HPDE6-E6E7 (cell line): Measurements from ENCODE around the gene NKX3-2.

Source experiments
- DNase-seq: peaks from one replicate; pipeline ENCODE4 v3.0.0; 2011; ENCODE audit warnings: missing footprints; ENCODE audit errors: extremely low spot score

The NKX3-2 gene

GRCh38 chr4:13531625-13531998 is 12.7 kb downstream of the NKX3-2 start:
- no peak for DNase-seq

GRCh38 chr4:13530823-13531624 is 13.3 kb downstream of the NKX3-2 start:
- no peak for DNase-seq

DNA sequence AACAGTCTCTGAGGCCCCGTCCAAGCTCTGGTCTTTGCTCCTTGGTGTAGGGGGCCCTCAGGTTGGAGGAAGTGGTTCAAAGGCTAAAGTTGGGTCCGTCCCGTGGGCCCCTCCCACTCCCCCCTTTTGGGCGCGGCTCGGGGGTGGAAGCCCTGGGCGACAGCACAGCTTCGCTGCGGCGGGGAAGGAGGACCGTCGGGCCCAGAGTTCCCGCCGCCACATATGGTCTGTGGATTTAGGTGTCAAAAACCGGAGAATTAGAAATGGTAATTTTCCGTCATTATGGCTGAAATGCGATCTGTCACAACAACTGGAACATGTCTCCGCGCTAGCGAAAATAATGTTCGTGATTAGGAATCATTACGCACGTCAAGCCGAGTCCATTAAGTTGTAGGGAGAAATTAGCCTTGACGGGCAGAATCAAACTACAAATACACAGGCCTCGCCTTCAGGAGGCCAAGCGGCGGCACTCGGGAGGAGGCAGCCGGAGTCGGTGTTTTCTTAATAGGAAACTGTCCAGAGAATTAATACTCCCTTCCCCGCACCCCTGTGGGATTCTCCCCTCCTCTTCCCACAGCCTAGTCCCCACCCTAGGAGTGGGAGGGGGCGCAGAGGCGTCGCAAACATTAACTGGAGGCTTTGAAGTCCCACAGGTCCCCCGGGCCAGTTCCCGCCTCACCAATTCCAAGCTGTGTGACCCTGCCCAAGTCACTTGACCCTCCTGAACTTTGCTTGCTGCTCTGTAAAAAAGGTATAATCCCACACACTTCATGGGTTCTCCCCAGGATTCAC is 15.0 kb downstream of the NKX3-2 start:
- no peak for DNase-seq

DNA sequence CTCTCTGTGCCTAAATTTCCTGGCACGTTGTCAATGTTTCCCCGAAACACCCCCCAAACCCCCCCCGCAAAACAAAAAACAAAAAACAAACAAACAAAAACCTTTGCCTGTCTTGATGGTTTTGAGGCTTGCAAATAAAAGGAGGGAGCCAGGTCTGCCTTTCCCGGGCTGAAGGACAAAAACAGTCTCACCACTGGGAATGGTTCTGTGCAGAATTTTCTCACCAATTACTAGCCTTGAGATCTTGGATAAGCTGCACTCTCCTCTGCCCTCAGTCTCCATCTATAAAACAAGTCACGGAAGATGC is 15.5 kb downstream of the NKX3-2 start:
- DNase-seq = no peak

- no peak for DNase-seq
These were observed 16.1 kb downstream of the NKX3-2 start for GRCh38 chr4:13527981-13528820.

DNA sequence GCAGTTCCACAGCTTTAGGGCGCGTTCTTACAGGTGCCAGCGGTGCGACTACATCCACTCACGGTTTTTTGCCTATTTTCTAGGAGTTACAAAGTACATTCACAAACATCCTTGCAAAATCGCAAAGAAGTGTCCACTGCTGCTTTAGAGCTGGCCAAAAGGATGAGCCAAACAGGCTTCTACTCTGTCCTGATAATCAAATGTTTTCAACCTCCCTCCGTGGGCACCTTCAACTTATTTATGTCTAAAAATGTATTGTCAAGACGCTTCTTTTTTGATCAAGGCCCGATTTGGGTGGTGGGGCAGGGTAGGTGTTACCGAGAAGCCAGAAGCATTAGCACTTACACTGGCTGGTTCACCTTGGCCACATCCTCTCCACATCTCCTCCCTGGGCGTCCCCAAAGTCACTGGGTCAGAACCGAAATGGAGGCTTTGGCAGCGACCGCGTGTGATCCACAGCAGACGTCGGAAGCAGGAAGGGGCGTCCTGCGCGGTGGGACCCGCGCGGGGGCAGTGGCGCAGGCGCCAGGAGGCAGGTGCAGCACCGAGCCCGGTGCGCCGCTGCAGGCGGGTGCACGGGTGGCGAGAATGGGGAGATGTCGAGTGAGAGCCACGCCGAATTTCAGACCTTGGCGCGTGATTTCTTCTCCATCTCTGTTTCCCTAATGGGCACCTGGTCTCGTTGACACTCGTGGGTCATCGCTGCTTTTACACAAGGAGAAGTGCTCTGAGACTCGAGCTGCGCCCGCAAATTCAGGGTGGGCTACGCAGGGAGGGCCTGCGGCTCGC is 16.9 kb downstream of the NKX3-2 start:
- no peak for DNase-seq

GRCh38 chr4:13526658-13527057 is 17.6 kb downstream of the NKX3-2 start:
- DNase-seq = no peak

GRCh38 chr4:13525606-13526281 is 18.6 kb downstream of the NKX3-2 start:
- no peak for DNase-seq

- no peak for DNase-seq
These were observed 19.6 kb downstream of the NKX3-2 start for GRCh38 chr4:13524504-13525243.

- DNase-seq = no peak
These were observed 20.5 kb downstream of the NKX3-2 start for GRCh38 chr4:13523591-13524503.

- no peak for DNase-seq
These were observed 21.2 kb downstream of the NKX3-2 start for GRCh38 chr4:13523105-13523477.

DNA sequence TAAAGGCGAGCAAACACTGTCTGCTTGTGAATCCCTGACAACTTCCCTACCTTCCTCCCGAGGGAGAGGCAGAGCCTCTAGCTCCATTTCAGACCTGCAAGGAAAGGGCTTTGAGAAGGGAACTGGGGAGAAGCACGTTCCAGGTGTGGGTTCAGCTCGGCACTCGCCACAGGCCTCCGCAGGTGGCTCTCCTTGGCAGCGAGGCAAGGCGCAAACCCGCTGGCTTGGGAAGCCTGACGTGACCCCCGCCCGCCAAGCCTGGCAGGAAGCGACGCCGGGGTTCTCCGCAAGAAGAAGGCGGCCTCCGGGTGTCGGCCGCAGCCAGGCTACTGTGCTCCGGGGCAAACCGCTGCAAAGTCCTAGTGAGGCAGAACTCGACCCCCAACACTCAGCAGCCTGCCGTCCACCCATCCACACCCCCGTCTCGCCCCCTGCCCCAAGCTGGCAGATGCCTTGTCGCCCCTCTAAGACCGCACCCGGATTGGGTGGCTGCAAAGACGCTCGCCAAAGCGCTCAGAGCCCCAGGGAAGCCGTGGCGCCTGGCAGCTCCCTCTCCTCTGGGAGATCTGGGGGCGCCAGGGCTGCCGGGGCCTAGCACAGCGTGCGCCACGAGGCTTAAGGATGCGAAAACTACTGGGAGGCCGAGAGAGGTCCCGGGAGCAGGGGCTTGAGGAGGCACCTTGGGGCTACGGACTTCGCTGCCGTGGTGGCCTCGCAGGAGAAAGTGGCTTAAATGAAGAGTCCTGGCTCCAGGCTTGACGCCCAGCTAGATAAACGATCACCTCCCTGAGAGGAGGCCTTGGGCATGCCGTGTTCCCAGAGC is 21.8 kb downstream of the NKX3-2 start:
- DNase-seq = no peak

GRCh38 chr4:13521047-13521446 is 23.3 kb downstream of the NKX3-2 start:
- DNase-seq = no peak

DNA sequence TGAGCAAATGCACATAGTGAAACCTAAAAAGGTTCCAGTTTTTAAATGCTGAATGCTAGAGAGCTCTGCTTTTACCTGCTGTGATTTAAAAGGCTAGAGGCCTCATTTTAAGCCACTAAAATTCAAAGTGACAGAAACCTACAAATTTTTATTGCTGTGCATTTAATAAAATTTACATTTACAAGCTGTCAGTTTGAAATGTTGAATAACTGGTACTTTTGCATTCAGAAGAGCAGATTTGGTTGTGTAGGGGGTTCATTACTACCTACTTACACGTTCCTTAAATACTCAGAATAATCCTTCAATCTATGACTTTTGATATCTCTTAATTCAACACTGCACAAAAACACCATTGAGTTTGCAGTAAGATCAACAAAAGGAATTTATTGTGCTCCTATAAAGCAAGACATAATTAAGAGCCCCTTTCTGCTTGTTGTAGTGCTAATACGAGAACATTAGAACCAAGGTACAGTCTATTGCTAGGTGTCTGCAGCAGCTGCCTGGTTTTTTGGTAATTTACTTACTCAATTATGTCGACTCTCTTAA is 27.9 kb downstream of the NKX3-2 start:
- no peak for DNase-seq

GRCh38 chr4:13515268-13515667 is 29.0 kb downstream of the NKX3-2 start:
- no peak for DNase-seq

GRCh38 chr4:13514722-13515121 is 29.6 kb downstream of the NKX3-2 start:
- DNase-seq = no peak

DNA sequence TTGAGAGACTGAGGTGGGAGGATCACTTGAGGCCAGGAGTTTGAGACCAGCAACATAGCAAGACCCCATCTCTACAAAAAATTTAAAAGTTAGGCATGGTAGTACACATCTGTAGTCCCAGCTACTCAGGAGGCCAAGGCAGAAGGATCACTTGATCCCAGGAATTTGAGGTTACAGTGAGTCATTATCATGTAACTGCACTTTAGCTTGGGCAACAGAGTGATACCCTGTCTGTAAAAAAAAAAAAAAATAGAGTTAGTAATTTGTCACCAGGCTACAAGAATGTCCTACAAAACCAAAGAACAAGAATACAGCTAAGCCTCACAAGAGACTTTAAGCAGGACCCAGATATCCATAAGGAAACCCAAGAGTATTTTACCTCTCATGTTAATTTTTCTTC is 33.2 kb downstream of the NKX3-2 start:
- DNase-seq = no peak

DNA sequence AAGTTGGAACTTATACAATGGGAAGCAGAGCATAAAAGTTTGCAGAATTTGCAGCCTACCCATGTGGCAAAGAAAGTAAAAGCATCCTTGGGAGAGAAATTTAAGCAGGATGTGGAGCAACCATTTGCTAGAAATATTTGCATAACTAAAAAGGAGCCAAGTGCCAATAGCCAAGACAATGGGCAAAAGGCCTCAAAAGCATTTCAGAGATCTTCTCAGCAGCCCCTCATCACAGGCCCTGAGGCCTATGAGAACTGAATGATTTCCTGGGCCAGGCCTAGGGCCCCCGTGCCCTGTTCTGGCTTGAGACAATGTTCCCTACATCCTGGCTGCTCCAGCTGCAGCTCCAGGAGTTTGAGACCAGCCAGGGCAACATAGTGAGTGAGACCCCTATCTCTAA is 34.9 kb downstream of the NKX3-2 start:
- no peak for DNase-seq
